HEK293 (cell line): ENCODE results near the gene SYNGR4.

Source experiments
- GLI2 ChIP-seq: fragments of 450-650 bp; formaldehyde crosslinking; IDR thresholded peaks from 2 replicates; pipeline ENCODE4; 2017; ENCODE audit warnings: missing biosample characterization, missing genetic modification characterization, low read depth, borderline replicate concordance
- RBAK ChIP-seq: fragments of 450-650 bp; formaldehyde crosslinking; IDR thresholded peaks from 2 replicates; pipeline ENCODE4 v1.5.1; 2016; ENCODE audit warnings: missing biosample characterization, missing genetic modification characterization
- ZBTB8A ChIP-seq: fragments of 450-650 bp; formaldehyde crosslinking; IDR thresholded peaks from 2 replicates; pipeline ENCODE4 v1.5.1; 2016; ENCODE audit warnings: missing biosample characterization, missing genetic modification characterization
- ZFP3 ChIP-seq: fragments of 450-650 bp; formaldehyde crosslinking; IDR thresholded peaks from 2 replicates; pipeline ENCODE4 v1.5.1; 2016; ENCODE audit warnings: low read depth, missing biosample characterization, missing genetic modification characterization
- ZNF184 ChIP-seq: fragments of 450-650 bp; IDR thresholded peaks from 2 replicates; pipeline ENCODE4 v1.5.1; 2018; ENCODE audit warnings: missing biosample characterization, mild to moderate bottlenecking, missing genetic modification characterization
- ZNF23 ChIP-seq: fragments of 450-650 bp; formaldehyde crosslinking; IDR thresholded peaks from 2 replicates; pipeline ENCODE4 v1.5.1; 2016; ENCODE audit warnings: missing biosample characterization, missing genetic modification characterization, borderline replicate concordance
- ZNF677 ChIP-seq: fragments of 450-650 bp; IDR thresholded peaks from 2 replicates; pipeline ENCODE4 v1.5.0; 2018; ENCODE audit warnings: missing biosample characterization, mild to moderate bottlenecking, missing genetic modification characterization, moderate library complexity
- TF ChIP-seq, protein P1 (sequence below): fragments of 450-650 bp; formaldehyde crosslinking; IDR thresholded peaks from 2 replicates; pipeline ENCODE4 v1.5.1; 2016; ENCODE audit warnings: missing biosample characterization, missing genetic modification characterization
- TF ChIP-seq, protein P2 (sequence below): IDR thresholded peaks from 2 replicates; pipeline ENCODE4 v1.6.1; 2011; ENCODE audit warnings: mild to moderate bottlenecking, low read depth, low read length, borderline replicate concordance
- TF ChIP-seq, protein P3 (sequence below): fragments of 450-650 bp; formaldehyde crosslinking; IDR thresholded peaks from 2 replicates; pipeline ENCODE4 v1.5.1; 2016; ENCODE audit warnings: missing biosample characterization, missing genetic modification characterization
- TF ChIP-seq, protein P4 (sequence below): fragments of 450-650 bp; formaldehyde crosslinking; IDR thresholded peaks from 2 replicates; pipeline ENCODE4 v1.5.1; 2016; ENCODE audit warnings: missing biosample characterization, missing genetic modification characterization
- TF ChIP-seq, protein P5 (sequence below): fragments of 450-650 bp; formaldehyde crosslinking; optimal IDR thresholded peaks from 2 replicates; pipeline ENCODE3; 2016; ENCODE audit warnings: missing biosample characterization, mild to moderate bottlenecking, missing genetic modification characterization
- TF ChIP-seq, protein P6 (sequence below): fragments of 450-650 bp; formaldehyde crosslinking; IDR thresholded peaks from 2 replicates; pipeline ENCODE4 v1.5.1; 2016; ENCODE audit warnings: missing biosample characterization, missing genetic modification characterization

DNA sequence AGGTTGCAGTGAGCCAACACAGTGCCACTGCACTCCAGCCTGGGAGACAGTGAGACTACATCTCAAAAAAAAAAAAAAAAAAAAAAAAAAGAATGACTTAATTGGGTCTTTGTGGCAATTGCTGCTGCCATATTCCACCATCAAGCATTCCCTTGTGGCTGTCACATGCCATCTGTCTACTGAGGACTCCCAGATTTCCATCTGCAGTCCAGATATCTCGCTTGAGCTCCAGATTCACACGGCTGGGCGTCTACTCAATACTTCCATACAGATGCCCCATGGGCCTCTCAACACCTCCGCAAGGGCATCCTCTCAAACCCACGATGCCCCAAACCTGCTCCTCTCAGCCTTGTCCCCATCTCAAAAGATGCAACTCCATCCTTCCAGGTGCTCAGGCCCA is 13.3 kb upstream of the SYNGR4 start:
- TF ChIP-seq, protein P1, sequence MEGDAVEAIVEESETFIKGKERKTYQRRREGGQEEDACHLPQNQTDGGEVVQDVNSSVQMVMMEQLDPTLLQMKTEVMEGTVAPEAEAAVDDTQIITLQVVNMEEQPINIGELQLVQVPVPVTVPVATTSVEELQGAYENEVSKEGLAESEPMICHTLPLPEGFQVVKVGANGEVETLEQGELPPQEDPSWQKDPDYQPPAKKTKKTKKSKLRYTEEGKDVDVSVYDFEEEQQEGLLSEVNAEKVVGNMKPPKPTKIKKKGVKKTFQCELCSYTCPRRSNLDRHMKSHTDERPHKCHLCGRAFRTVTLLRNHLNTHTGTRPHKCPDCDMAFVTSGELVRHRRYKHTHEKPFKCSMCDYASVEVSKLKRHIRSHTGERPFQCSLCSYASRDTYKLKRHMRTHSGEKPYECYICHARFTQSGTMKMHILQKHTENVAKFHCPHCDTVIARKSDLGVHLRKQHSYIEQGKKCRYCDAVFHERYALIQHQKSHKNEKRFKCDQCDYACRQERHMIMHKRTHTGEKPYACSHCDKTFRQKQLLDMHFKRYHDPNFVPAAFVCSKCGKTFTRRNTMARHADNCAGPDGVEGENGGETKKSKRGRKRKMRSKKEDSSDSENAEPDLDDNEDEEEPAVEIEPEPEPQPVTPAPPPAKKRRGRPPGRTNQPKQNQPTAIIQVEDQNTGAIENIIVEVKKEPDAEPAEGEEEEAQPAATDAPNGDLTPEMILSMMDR (tag by site-specific recombination): no peak
- TF ChIP-seq ZBTB8A (tag by site-specific recombination) (no peak), ZNF677 (tag by site-specific recombination) (no peak), ZFP3 (tag by site-specific recombination) (no peak), GLI2 (tag by site-specific recombination) (no peak), ZNF23 (no peak), RBAK (tag by site-specific recombination) (no peak), ZNF184 (tag by site-specific recombination) (no peak)
- TF ChIP-seq, protein P2, sequence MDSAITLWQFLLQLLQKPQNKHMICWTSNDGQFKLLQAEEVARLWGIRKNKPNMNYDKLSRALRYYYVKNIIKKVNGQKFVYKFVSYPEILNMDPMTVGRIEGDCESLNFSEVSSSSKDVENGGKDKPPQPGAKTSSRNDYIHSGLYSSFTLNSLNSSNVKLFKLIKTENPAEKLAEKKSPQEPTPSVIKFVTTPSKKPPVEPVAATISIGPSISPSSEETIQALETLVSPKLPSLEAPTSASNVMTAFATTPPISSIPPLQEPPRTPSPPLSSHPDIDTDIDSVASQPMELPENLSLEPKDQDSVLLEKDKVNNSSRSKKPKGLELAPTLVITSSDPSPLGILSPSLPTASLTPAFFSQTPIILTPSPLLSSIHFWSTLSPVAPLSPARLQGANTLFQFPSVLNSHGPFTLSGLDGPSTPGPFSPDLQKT: no peak
- TF ChIP-seq, protein P3, sequence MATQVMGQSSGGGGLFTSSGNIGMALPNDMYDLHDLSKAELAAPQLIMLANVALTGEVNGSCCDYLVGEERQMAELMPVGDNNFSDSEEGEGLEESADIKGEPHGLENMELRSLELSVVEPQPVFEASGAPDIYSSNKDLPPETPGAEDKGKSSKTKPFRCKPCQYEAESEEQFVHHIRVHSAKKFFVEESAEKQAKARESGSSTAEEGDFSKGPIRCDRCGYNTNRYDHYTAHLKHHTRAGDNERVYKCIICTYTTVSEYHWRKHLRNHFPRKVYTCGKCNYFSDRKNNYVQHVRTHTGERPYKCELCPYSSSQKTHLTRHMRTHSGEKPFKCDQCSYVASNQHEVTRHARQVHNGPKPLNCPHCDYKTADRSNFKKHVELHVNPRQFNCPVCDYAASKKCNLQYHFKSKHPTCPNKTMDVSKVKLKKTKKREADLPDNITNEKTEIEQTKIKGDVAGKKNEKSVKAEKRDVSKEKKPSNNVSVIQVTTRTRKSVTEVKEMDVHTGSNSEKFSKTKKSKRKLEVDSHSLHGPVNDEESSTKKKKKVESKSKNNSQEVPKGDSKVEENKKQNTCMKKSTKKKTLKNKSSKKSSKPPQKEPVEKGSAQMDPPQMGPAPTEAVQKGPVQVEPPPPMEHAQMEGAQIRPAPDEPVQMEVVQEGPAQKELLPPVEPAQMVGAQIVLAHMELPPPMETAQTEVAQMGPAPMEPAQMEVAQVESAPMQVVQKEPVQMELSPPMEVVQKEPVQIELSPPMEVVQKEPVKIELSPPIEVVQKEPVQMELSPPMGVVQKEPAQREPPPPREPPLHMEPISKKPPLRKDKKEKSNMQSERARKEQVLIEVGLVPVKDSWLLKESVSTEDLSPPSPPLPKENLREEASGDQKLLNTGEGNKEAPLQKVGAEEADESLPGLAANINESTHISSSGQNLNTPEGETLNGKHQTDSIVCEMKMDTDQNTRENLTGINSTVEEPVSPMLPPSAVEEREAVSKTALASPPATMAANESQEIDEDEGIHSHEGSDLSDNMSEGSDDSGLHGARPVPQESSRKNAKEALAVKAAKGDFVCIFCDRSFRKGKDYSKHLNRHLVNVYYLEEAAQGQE: no peak
- TF ChIP-seq, protein P4, sequence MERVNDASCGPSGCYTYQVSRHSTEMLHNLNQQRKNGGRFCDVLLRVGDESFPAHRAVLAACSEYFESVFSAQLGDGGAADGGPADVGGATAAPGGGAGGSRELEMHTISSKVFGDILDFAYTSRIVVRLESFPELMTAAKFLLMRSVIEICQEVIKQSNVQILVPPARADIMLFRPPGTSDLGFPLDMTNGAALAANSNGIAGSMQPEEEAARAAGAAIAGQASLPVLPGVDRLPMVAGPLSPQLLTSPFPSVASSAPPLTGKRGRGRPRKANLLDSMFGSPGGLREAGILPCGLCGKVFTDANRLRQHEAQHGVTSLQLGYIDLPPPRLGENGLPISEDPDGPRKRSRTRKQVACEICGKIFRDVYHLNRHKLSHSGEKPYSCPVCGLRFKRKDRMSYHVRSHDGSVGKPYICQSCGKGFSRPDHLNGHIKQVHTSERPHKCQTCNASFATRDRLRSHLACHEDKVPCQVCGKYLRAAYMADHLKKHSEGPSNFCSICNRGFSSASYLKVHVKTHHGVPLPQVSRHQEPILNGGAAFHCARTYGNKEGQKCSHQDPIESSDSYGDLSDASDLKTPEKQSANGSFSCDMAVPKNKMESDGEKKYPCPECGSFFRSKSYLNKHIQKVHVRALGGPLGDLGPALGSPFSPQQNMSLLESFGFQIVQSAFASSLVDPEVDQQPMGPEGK (tag by site-specific recombination): no peak
- TF ChIP-seq, protein P5, sequence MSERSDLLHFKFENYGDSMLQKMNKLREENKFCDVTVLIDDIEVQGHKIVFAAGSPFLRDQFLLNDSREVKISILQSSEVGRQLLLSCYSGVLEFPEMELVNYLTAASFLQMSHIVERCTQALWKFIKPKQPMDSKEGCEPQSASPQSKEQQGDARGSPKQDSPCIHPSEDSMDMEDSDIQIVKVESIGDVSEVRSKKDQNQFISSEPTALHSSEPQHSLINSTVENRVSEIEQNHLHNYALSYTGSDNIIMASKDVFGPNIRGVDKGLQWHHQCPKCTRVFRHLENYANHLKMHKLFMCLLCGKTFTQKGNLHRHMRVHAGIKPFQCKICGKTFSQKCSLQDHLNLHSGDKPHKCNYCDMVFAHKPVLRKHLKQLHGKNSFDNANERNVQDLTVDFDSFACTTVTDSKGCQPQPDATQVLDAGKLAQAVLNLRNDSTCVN (tag by site-specific recombination): no peak
- TF ChIP-seq, protein P6, sequence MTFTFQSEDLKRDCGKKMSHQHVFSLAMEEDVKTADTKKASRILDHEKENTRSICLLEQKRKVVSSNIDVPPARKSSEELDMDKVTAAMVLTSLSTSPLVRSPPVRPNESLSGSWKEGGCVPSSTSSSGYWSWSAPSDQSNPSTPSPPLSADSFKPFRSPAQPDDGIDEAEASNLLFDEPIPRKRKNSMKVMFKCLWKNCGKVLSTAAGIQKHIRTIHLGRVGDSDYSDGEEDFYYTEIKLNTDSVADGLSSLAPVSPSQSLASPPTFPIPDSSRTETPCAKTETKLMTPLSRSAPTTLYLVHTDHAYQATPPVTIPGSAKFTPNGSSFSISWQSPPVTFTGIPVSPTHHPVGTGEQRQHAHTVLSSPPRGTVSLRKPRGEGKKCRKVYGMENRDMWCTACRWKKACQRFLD: no peak
